Measurements from ENCODE around the gene DUSP18. TPM values are rescaled to one million over a fixed set of nuclear protein-coding genes. Genes with fewer than 3 reads are reported as not detected.

DUSP18 gene
- total and polyA plus RNA-seq, 9 donors: 2.1 to 4.7 (median 3.2) TPM

Other genes starting within 250 kb of the DUSP18 start
- 8.2 TPM for gene MTFP1, start 242.1 kb downstream of the DUSP18 start, total RNA-seq
- gene MTFP1, start 242.1 kb downstream of the DUSP18 start, polyA plus RNA-seq (ENCODE audit: insufficient read depth in 1 of 8, insufficient read length in 8 of 8, low replicate concordance in 1 of 8): 10 to 100 TPM in 1 of 8 donors, 1 to 10 TPM in 7; 7.1 to 10.4 (median 8.2) TPM
- not detected for gene SEC14L3, start 195.9 kb downstream of the DUSP18 start, total RNA-seq
- gene SEC14L3, start 195.9 kb downstream of the DUSP18 start, polyA plus RNA-seq (ENCODE audit: insufficient read depth in 1 of 8, insufficient read length in 8 of 8, low replicate concordance in 1 of 8): under 1 TPM in 2 of 8 donors, not detected in 6; 0.05 to 0.06 TPM
- gene SEC14L4, start 162.2 kb downstream of the DUSP18 start, total RNA-seq: not detected
- gene SEC14L4, start 162.2 kb downstream of the DUSP18 start, polyA plus RNA-seq (ENCODE audit: insufficient read depth in 1 of 8, insufficient read length in 8 of 8, low replicate concordance in 1 of 8): under 1 TPM in 6 of 8 donors, not detected in 2; 0.04 to 0.23 (median 0.20) TPM
- 0.35 TPM for gene SEC14L6, start 121.1 kb downstream of the DUSP18 start, total RNA-seq
- under 1 TPM; 0.13 to 0.62 (median 0.21) TPM for gene SEC14L6, start 121.1 kb downstream of the DUSP18 start, polyA plus RNA-seq (ENCODE audit: insufficient read depth in 1 of 8, insufficient read length in 8 of 8, low replicate concordance in 1 of 8)
- gene GAL3ST1, start 93.2 kb downstream of the DUSP18 start, total RNA-seq: 3.0 TPM
- 10 to 100 TPM in 1 of 8 donors, 1 to 10 TPM in 7; 4.1 to 10.0 (median 5.2) TPM for gene GAL3ST1, start 93.2 kb downstream of the DUSP18 start, polyA plus RNA-seq (ENCODE audit: insufficient read depth in 1 of 8, insufficient read length in 8 of 8, low replicate concordance in 1 of 8)
- 45.6 TPM for gene PES1, start 76.0 kb downstream of the DUSP18 start, total RNA-seq
- gene PES1, start 76.0 kb downstream of the DUSP18 start, polyA plus RNA-seq (ENCODE audit: insufficient read depth in 1 of 8, insufficient read length in 8 of 8, low replicate concordance in 1 of 8): 10 to 100 TPM; 44.8 to 63.2 (median 52.5) TPM
- gene TCN2, start 60.7 kb downstream of the DUSP18 start, total RNA-seq: 7.4 TPM
- gene TCN2, start 60.7 kb downstream of the DUSP18 start, polyA plus RNA-seq (ENCODE audit: insufficient read depth in 1 of 8, insufficient read length in 8 of 8, low replicate concordance in 1 of 8): 10 to 100 TPM in 4 of 8 donors, 1 to 10 TPM in 4; 6.0 to 13.2 (median 10.7) TPM
- gene SLC35E4, start 32.1 kb downstream of the DUSP18 start, total RNA-seq: 3.9 TPM
- gene SLC35E4, start 32.1 kb downstream of the DUSP18 start, polyA plus RNA-seq (ENCODE audit: insufficient read depth in 1 of 8, insufficient read length in 8 of 8, low replicate concordance in 1 of 8): 1 to 10 TPM; 1.8 to 3.4 (median 2.4) TPM
- 3.0 TPM for gene OSBP2, start 27.0 kb upstream of the DUSP18 start, total RNA-seq
- 1 to 10 TPM; 2.7 to 7.5 (median 4.6) TPM for gene OSBP2, start 27.0 kb upstream of the DUSP18 start, polyA plus RNA-seq (ENCODE audit: insufficient read depth in 1 of 8, insufficient read length in 8 of 8, low replicate concordance in 1 of 8)

Data from muscle of leg (tissue), 9 donors.